Loucy (cell line): ENCODE results near the gene CDK7.

Experiments
- H2AFZ ChIP-seq: fragments of 200-600 bp; sonication (generic); 2 replicates; pipeline ENCODE4 v1.6.0; 2016; ENCODE audit warnings: antibody characterized with exemption, mild to moderate bottlenecking, low read length, moderate library complexity
- H3F3A ChIP-seq: fragments of 200-600 bp; 2 replicates; pipeline ENCODE4 v1.6.0; 2016; ENCODE audit warnings: antibody characterized with exemption, low read depth, mild to moderate bottlenecking
- H3K27me3 ChIP-seq: fragments of 200-600 bp; sonication (generic); 2 replicates; pipeline ENCODE4 v1.6.1; 2014; ENCODE audit warnings: low read length, mild to moderate bottlenecking; ENCODE audit not compliant: insufficient read depth, poor library complexity, severe bottlenecking
- H3K36me3 ChIP-seq: fragments of 200-600 bp; sonication (generic); 2 replicates; pipeline ENCODE4 v1.6.1; 2016; ENCODE audit warnings: low read length; ENCODE audit not compliant: insufficient read depth
- H3K4me1 ChIP-seq: fragments of 200-600 bp; sonication (generic); 2 replicates; pipeline ENCODE4 v1.5.1; 2014; ENCODE audit warnings: low read length, mild to moderate bottlenecking; ENCODE audit not compliant: insufficient read depth, poor library complexity, severe bottlenecking
- H3K4me2 ChIP-seq: fragments of 200-600 bp; sonication (generic); 2 replicates; pipeline ENCODE4 v1.6.0; 2014; ENCODE audit warnings: antibody characterized with exemption, low read length, low read depth, mild to moderate bottlenecking; ENCODE audit not compliant: poor library complexity, severe bottlenecking
- H3K4me3 ChIP-seq: fragments of 200-600 bp; sonication (generic); 2 replicates; pipeline ENCODE4 v1.5.1; 2014; ENCODE audit warnings: low read length, mild to moderate bottlenecking, mixed read lengths; ENCODE audit not compliant: poor library complexity, severe bottlenecking
- H3K79me2 ChIP-seq: fragments of 200-600 bp; sonication (generic); 2 replicates; pipeline ENCODE4 v1.6.1; 2014; ENCODE audit warnings: low read length; ENCODE audit not compliant: insufficient read depth
- H3K9ac ChIP-seq: fragments of 200-600 bp; sonication (generic); 2 replicates; pipeline ENCODE4 v1.6.0; 2014; ENCODE audit warnings: mild to moderate bottlenecking, low read depth, low read length, moderate library complexity; ENCODE audit not compliant: poor library complexity, severe bottlenecking
- H3K9me2 ChIP-seq: fragments of 200-600 bp; sonication (generic); replicated peaks from 2 replicates; pipeline ENCODE4 v1.6.1; 2016; ENCODE audit warnings: low read depth, low read length, mixed read lengths
- H3K9me3 ChIP-seq: fragments of 200-600 bp; sonication (generic); 2 replicates; pipeline ENCODE4 v1.6.1; 2014; ENCODE audit warnings: mild to moderate bottlenecking, antibody characterized with exemption, low read length, low read depth; ENCODE audit not compliant: insufficient read depth
- H4K20me1 ChIP-seq: fragments of 200-600 bp; sonication (generic); 2 replicates; pipeline ENCODE4 v1.6.0; 2014; ENCODE audit warnings: antibody characterized with exemption, low read length, mild to moderate bottlenecking; ENCODE audit not compliant: insufficient read depth, poor library complexity, severe bottlenecking
- CTCF ChIP-seq: fragments of 200-600 bp; sonication (generic); conservative IDR thresholded peaks from 2 replicates; pipeline ENCODE4 v1.5.1; 2014; ENCODE audit warnings: mild to moderate bottlenecking, antibody characterized with exemption, low read length
- EZH2phosphoT487 ChIP-seq: fragments of 200-600 bp; IDR thresholded peaks from 2 replicates; pipeline ENCODE4 v1.6.1; 2018; ENCODE audit warnings: antibody characterized with exemption, mild to moderate bottlenecking, moderate library complexity, borderline replicate concordance

Gene CDK7

GRCh38 chr5:69213513-69214215, 21.0 kb upstream of the CDK7 start:
- TF ChIP-seq CTCF (no peak), EZH2phosphoT487 (no peak)
- H3K36me3 ChIP-seq: 0 out of 2 replicates have a peak, but pooled peaks cover under 1% of the 10 kb centered on the region
- H3K4me3 ChIP-seq: no peak overlapping the region
- H3K4me2 ChIP-seq: no peak overlapping the region
- H3K9me2 ChIP-seq: no peaks in the 10 kb centered on the region
- H3K9me3 ChIP-seq: no peaks in the 10 kb centered on the region
- no peak overlapping the region for H2AFZ ChIP-seq
- no peaks in the 10 kb centered on the region for H3K27me3 ChIP-seq
- peaks cover 7% of the 10 kb centered on the region for H3K4me1 ChIP-seq
- peaks cover 5% of the 10 kb centered on the region for H4K20me1 ChIP-seq
- peaks cover 6% of the 10 kb centered on the region for H3K79me2 ChIP-seq
- no peaks in the 10 kb centered on the region for H3F3A ChIP-seq
- H3K9ac ChIP-seq: no peak overlapping the region

- no peaks in the 10 kb centered on the region for H3K9me3 ChIP-seq
- H3K9ac ChIP-seq: peak overlapping the region; percentile 88
- peaks cover 11% of the 10 kb centered on the region for H4K20me1 ChIP-seq
- H3K4me2 ChIP-seq: peak overlapping the region; percentile 84
- no peaks in the 10 kb centered on the region for H3K27me3 ChIP-seq
- peak overlapping the region; percentile 97 for H3K4me3 ChIP-seq
- no peaks in the 10 kb centered on the region for H3K36me3 ChIP-seq
- H3K79me2 ChIP-seq: peaks cover 23% of the 10 kb centered on the region
- TF ChIP-seq CTCF: no peak
- no peak for TF ChIP-seq EZH2phosphoT487
- no peaks in the 10 kb centered on the region for H3K9me2 ChIP-seq
- H3K4me1 ChIP-seq: peaks cover 14% of the 10 kb centered on the region
- peak overlapping the region; percentile 100 for H2AFZ ChIP-seq
- no peaks in the 10 kb centered on the region for H3F3A ChIP-seq
These were observed 17.6 kb upstream of the CDK7 start for GRCh38 chr5:69217151-69217511.

- Histone ChIP-seq H3K4me1 (peaks cover 14% of the 10 kb centered on the region), H3K4me2 (peak overlapping the region; percentile 84), H3K4me3 (peak overlapping the region; percentile 97), H3F3A (no peaks in the 10 kb centered on the region), H3K36me3 (no peaks in the 10 kb centered on the region), H2AFZ (peak overlapping the region; percentile 100), H3K79me2 (peaks cover 23% of the 10 kb centered on the region), H3K27me3 (no peaks in the 10 kb centered on the region), H4K20me1 (peaks cover 11% of the 10 kb centered on the region), H3K9ac (peak overlapping the region; percentile 88), H3K9me3 (no peaks in the 10 kb centered on the region), H3K9me2 (no peaks in the 10 kb centered on the region)
- TF ChIP-seq CTCF (no peak), EZH2phosphoT487 (no peak)
These were observed 16.8 kb upstream of the CDK7 start for GRCh38 chr5:69217548-69218526.
